H1 (cell line): Measurements from ENCODE around the gene RSPO1. TPM values are rescaled to one million over a fixed set of nuclear protein-coding genes. Genes with fewer than 3 reads are reported as not detected.

Experiments
- CTCF ChIA-PET: fragments of 300-600 bp; sonication (Branson Sonifier 250); formaldehyde crosslinking; loops from one replicate; lab custom pipeline; 2021; ENCODE audit not compliant: partially characterized antibody; lab: Charles Lee
- POLR2A ChIA-PET: fragments of 300-600 bp; sonication (Branson Sonifier 250); formaldehyde crosslinking; loops from one replicate; lab custom pipeline; 2021; ENCODE audit warnings: inconsistent platforms; ENCODE audit not compliant: partially characterized antibody; lab: Charles Lee
- DNase-seq, 2 experiments: peaks; one replicate each; pipeline versions ENCODE4 v3.0.0 to v3.0.0-alpha.2; 2010 to 2022; ENCODE audit warnings: low spot score in 2 of 2, low read depth in 1 of 2, mixed read lengths in 1 of 2
- FAIRE-seq: peaks from 2 replicates; lab custom pipeline; 2011; peaks lifted over from hg19 to GRCh38; lab: Jason Lieb, UNC
- H2AFZ ChIP-seq: 2 replicates; pipeline ENCODE4 v1.8.1; 2012; ENCODE audit warnings: low read length, inconsistent platforms
- H2AK5ac ChIP-seq: 2 replicates; pipeline ENCODE4 v1.6.1; 2013; ENCODE audit warnings: low read depth, low read length
- H2BK120ac ChIP-seq: replicated peaks from 2 replicates; pipeline ENCODE3; 2013; ENCODE audit warnings: low read depth, low read length, inconsistent platforms
- H2BK12ac ChIP-seq: 2 replicates; pipeline ENCODE4 v1.6.1; 2013; ENCODE audit warnings: low read depth, low read length
- H2BK15ac ChIP-seq: 2 replicates; pipeline ENCODE4 v1.6.1; 2013; ENCODE audit warnings: low read length
- H2BK20ac ChIP-seq: 2 replicates; pipeline ENCODE4 v1.6.1; 2013; ENCODE audit warnings: low read length
- H2BK5ac ChIP-seq: 2 replicates; pipeline ENCODE4 v1.6.1; 2013; ENCODE audit warnings: low read depth, low read length
- H3K14ac ChIP-seq: 2 replicates; pipeline ENCODE4 v1.6.1; 2013; ENCODE audit warnings: inconsistent platforms; ENCODE audit not compliant: insufficient read length
- H3K18ac ChIP-seq: 2 replicates; pipeline ENCODE4 v1.6.1; 2013; ENCODE audit warnings: low read length; ENCODE audit errors: extremely low read depth
- H3K23ac ChIP-seq: 2 replicates; pipeline ENCODE4 v1.6.1; 2013; ENCODE audit warnings: inconsistent platforms; ENCODE audit not compliant: insufficient read length
- H3K23me2 ChIP-seq: 2 replicates; pipeline ENCODE4 v1.6.1; 2013; ENCODE audit warnings: low read depth, low read length
- H3K27ac ChIP-seq: 2 replicates; pipeline ENCODE4 v1.6.1; 2011; ENCODE audit warnings: low read depth, low read length, inconsistent platforms
- H3K27me3 ChIP-seq, 4 experiments: replicated peaks in 1 of 4; 1 replicate in 1 of 4; 2 replicates in 3 of 4; pipeline versions ENCODE4 v1.6.1 to v1.8.1; 2011 to 2013; ENCODE audit warnings: low read length in 3 of 4, mild to moderate bottlenecking in 3 of 4, inconsistent platforms in 2 of 4, mixed read lengths in 2 of 4, moderate library complexity in 1 of 4; ENCODE audit not compliant: control insufficient read depth in 3 of 4, insufficient read depth in 3 of 4; ENCODE audit errors: extremely low read depth in 1 of 4
- H3K36me3 ChIP-seq, 4 experiments: 2 replicates each; pipeline versions ENCODE4 v1.6.1 to v1.8.1; 2011 to 2013; ENCODE audit warnings: mild to moderate bottlenecking in 4 of 4, low read length in 3 of 4, moderate library complexity in 2 of 4, control low read depth in 1 of 4, inconsistent platforms in 1 of 4; ENCODE audit not compliant: insufficient read depth in 4 of 4, control insufficient read depth in 2 of 4
- H3K4ac ChIP-seq: replicated peaks from 2 replicates; pipeline ENCODE3; 2013; ENCODE audit warnings: low read length, low read depth, mixed read lengths, inconsistent platforms; ENCODE audit not compliant: insufficient read length
- H3K4me1 ChIP-seq, 4 experiments: replicated peaks in 1 of 4; 1 replicate in 1 of 4; 2 replicates in 3 of 4; pipeline versions ENCODE4 v1.6.1 to v1.8.1; 2011 to 2013; ENCODE audit warnings: low read length in 3 of 4, inconsistent platforms in 2 of 4, mixed read lengths in 1 of 4; ENCODE audit not compliant: insufficient read depth in 4 of 4, control insufficient read depth in 3 of 4
- H3K4me2 ChIP-seq, 2 experiments: 2 replicates each; pipeline versions ENCODE4 v1.6.1 to v1.8.1; 2011 to 2013; ENCODE audit warnings: low read depth in 2 of 2, low read length in 2 of 2, control low read depth in 1 of 2, inconsistent platforms in 1 of 2, mild to moderate bottlenecking in 1 of 2; ENCODE audit not compliant: insufficient read depth in 1 of 2
- H3K4me3 ChIP-seq, 4 experiments: fragments of 200-600, 300-600 bp in 1 of 4; sonication (generic), shearing (Covaris generic), sonication (Bioruptor Twin) in 1 of 4; 2 replicates each; pipeline versions ENCODE4 v1.5.1 to v1.8.1; 2011 to 2016; ENCODE audit warnings: low read length in 4 of 4, low read depth in 3 of 4, control low read depth in 2 of 4, inconsistent platforms in 2 of 4, mild to moderate bottlenecking in 2 of 4, mixed read lengths in 1 of 4, moderate library complexity in 1 of 4; ENCODE audit not compliant: insufficient read depth in 2 of 4; ENCODE audit errors: extremely low read depth in 1 of 4
- H3K56ac ChIP-seq: replicated peaks from 2 replicates; pipeline ENCODE3; 2013; ENCODE audit warnings: low read depth, mild to moderate bottlenecking, mixed read lengths, low read length, inconsistent platforms; ENCODE audit not compliant: insufficient read length
- H3K79me1 ChIP-seq: 2 replicates; pipeline ENCODE4 v1.6.1; 2013; ENCODE audit warnings: low read depth, low read length, control low read depth
- H3K79me2 ChIP-seq, 2 experiments: 2 replicates each; pipeline versions ENCODE4 v1.6.1 to v1.8.1; 2012 to 2013; ENCODE audit warnings: low read length in 2 of 2, mild to moderate bottlenecking in 2 of 2, inconsistent platforms in 1 of 2; ENCODE audit not compliant: insufficient read depth in 2 of 2, control insufficient read depth in 1 of 2
- H3K9ac ChIP-seq, 4 experiments: replicated peaks in 1 of 4; 1 replicate in 1 of 4; 2 replicates in 3 of 4; pipeline versions ENCODE4 v1.6.1 to v1.8.1; 2011 to 2013; ENCODE audit warnings: low read depth in 3 of 4, low read length in 3 of 4, control low read depth in 2 of 4, mild to moderate bottlenecking in 2 of 4, moderate library complexity in 2 of 4, inconsistent platforms in 1 of 4; ENCODE audit errors: extremely low read depth in 1 of 4
- H3K9me3 ChIP-seq, 2 experiments: 2 replicates each; pipeline versions ENCODE4 v1.6.1 to v1.8.1; 2012 to 2013; ENCODE audit warnings: mild to moderate bottlenecking in 2 of 2, moderate library complexity in 2 of 2, control low read depth in 1 of 2, inconsistent platforms in 1 of 2, low read depth in 1 of 2, low read length in 1 of 2, mixed read lengths in 1 of 2; ENCODE audit not compliant: insufficient read depth in 2 of 2
- H4K20me1 ChIP-seq, 2 experiments: replicated peaks in 1 of 2; 2 replicates each; pipeline versions ENCODE3 to v1.8.1; 2011 to 2013; ENCODE audit warnings: inconsistent platforms in 2 of 2, low read length in 2 of 2, mild to moderate bottlenecking in 1 of 2; ENCODE audit not compliant: insufficient read depth in 2 of 2, control insufficient read depth in 1 of 2
- H4K5ac ChIP-seq: 2 replicates; pipeline ENCODE4 v1.6.1; 2013; ENCODE audit warnings: low read length, low read depth, mixed read lengths, inconsistent platforms; ENCODE audit not compliant: insufficient read length
- H4K8ac ChIP-seq: 2 replicates; pipeline ENCODE4 v1.8.0; 2013; ENCODE audit warnings: mild to moderate bottlenecking, moderate library complexity, low read length, inconsistent platforms; ENCODE audit not compliant: insufficient read depth; ENCODE audit errors: extremely low read depth
- H4K91ac ChIP-seq: replicated peaks from 2 replicates; pipeline ENCODE3; 2013; ENCODE audit warnings: low read length, mixed read lengths, inconsistent platforms; ENCODE audit not compliant: insufficient read length
- CREB1 ChIP-seq: IDR thresholded peaks from 2 replicates; pipeline ENCODE4 v1.6.1; 2012; ENCODE audit warnings: inconsistent platforms
- EZH2 ChIP-seq: fragments of 200-600 bp; sonication (generic); IDR thresholded peaks from 2 replicates; pipeline ENCODE4 v1.7.1; 2012; ENCODE audit warnings: low read depth, mild to moderate bottlenecking, moderate library complexity, low read length, inconsistent platforms; ENCODE audit not compliant: severe bottlenecking
- HDAC2 ChIP-seq, 2 experiments: fragments of 300-600 bp in 1 of 2; sonication (generic) in 1 of 2; IDR thresholded peaks; 2 replicates each; pipeline ENCODE4 v1.6.1; 2011 to 2012; ENCODE audit warnings: low read depth in 2 of 2, low read length in 2 of 2, mild to moderate bottlenecking in 2 of 2, moderate library complexity in 2 of 2, borderline replicate concordance in 1 of 2, inconsistent platforms in 1 of 2
- KDM1A ChIP-seq: fragments of 200-600, 300-600 bp; sonication (generic); IDR thresholded peaks from 2 replicates; pipeline ENCODE4 v1.7.1; 2016; ENCODE audit warnings: mild to moderate bottlenecking, low read length, borderline replicate concordance
- RAD21 ChIP-seq, 2 experiments: IDR thresholded peaks in 1 of 2; conservative IDR thresholded peaks in 1 of 2; 2 replicates each; pipeline ENCODE4 v1.6.1; 2011; ENCODE audit warnings: low read depth in 2 of 2, low read length in 2 of 2, improper control_type of control experiment in 1 of 2, inconsistent platforms in 1 of 2, mild to moderate bottlenecking in 1 of 2, moderate library complexity in 1 of 2
- RBBP5 ChIP-seq: IDR thresholded peaks from 2 replicates; pipeline ENCODE4 v1.7.1; 2012; ENCODE audit warnings: low read depth, mild to moderate bottlenecking, inconsistent platforms, low read length, moderate library complexity, borderline replicate concordance
- SRF ChIP-seq: IDR thresholded peaks from 2 replicates; pipeline ENCODE4 v1.6.1; 2011; ENCODE audit warnings: mild to moderate bottlenecking, low read depth, low read length, moderate library complexity
- WGBS, 2 experiments: shearing (Covaris generic) in 1 of 2; methylation state at CpG; one replicate each; pipeline versions ENCODE4 v1.1.6 to v1.1.7; 2013 to 2015; ENCODE audit warnings: low lambda C conversion rate in 2 of 2, mixed read lengths in 2 of 2, inconsistent platforms in 1 of 2, low coverage in 1 of 2, missing lambda C conversion rate in 1 of 2; ENCODE audit not compliant: insufficient replicate concordance in 2 of 2, insufficient coverage in 1 of 2, insufficient read length in 1 of 2; ENCODE audit errors: extremely low coverage in 1 of 2, missing lambda C conversion rate in 1 of 2; 5-methylcytosine and 5-hydroxymethylcytosine counted together
- polyA plus RNA-seq, 7 experiments: library from polyadenylated mRNA; depleted of rRNA in 3 of 7; stranded (reverse) in 5 of 7; unstranded in 2 of 7; fragments of >200 nt in 5 of 7; fragments of 200-250 nt in 2 of 7; gene quantifications; 1 replicate in 5 of 7; 2 replicates in 1 of 7; 4 replicates in 1 of 7; pipeline versions ENCODE4 v1.2.1 to v1.2.3, GENCODE V29; 2011 to 2013; ENCODE audit warnings: missing spikeins in 2 of 7, mixed read lengths in 2 of 7
- total RNA-seq: library from RNA; stranded (reverse); fragmentation: NEBNext Ultra II Directional; extraction: Animal tissue kit (Norgen Biotek cat#: 25700); gene quantifications from 2 replicates; pipeline ENCODE4 v1.2.1, GENCODE V29; 2021

The RSPO1 gene
- total and polyA plus RNA-seq, 2 of the 8 experiments (the other 6 are each of a cell fraction or from before 2014, with no cell fraction given) = 0.39 TPM; not detected in 1

DNA sequence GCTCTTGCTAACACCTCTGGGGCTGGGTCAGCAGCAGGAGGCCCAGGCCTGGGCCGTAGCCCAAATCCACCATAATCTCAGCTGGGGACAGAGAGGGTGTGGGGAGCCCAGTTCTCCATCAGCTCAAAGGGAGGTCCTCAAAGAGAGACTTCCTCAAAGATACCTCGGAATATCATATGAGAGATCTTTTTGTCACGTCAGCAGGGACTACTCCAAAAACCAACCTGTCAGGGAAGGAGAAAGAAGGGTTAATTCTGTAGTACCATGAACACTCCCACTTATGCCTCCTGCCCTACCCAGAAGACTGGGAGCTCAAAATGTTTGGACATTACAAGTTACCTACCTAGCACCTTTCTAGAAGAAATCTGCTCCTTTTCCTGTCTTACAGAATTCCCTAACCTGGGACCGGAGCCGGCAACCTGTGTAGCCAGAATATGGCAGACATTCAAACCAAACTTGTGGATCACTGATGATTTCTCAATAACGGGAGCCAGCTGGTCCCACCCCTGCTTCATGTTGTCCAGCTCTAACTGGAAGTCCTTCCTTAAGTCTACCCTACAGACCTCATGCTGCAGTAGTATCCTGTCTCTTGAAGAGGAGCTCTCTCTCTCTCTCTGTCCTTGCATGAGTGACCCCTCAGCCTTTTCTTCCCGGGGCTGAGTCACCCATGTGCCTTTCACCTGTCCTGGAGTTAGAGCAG is 4.8 kb downstream of the RSPO1 start:
- POLR2A ChIA-PET = no interaction called here
- no peaks in the 10 kb centered on the region for H3K9me3 ChIP-seq
- H4K5ac ChIP-seq = no peak overlapping the region
- no peak overlapping the region for H4K91ac ChIP-seq
- H2AFZ ChIP-seq = no peak overlapping the region
- peak; percentile 97 for TF ChIP-seq KDM1A
- no peak for TF ChIP-seq CREB1
- no peak for TF ChIP-seq RBBP5
- TF ChIP-seq EZH2 = peak; percentile 27
- TF ChIP-seq RAD21 (IDR thresholded peaks at IDR 0.05 in 1 of 2, conservative IDR thresholded peaks at IDR 0.05 in 1 of 2; ENCODE audit: low read depth in 2 of 2, low read length in 2 of 2) = no peak
- no peak for TF ChIP-seq SRF
- TF ChIP-seq HDAC2 (IDR thresholded peaks at IDR 0.05; ENCODE audit: borderline replicate concordance in 1 of 2, low read depth in 2 of 2, low read length in 2 of 2) = peak in 1 of 2 experiments; percentile 33; a peak in 1 of 4 replicates
- TF ChIP-seq, all 59 proteins: peak for 3
- CTCF ChIA-PET = interaction anchor here (0.6 to 5.2 kb wide), 5 partner anchors 13 to 136 kb away, joined by 3 to 36 read pairs (median 3); no protein-coding TSS in a partner anchor
- H3K79me1 ChIP-seq = no peaks in the 10 kb centered on the region
- peaks cover 50 to 88% (median 72%) of the 10 kb centered on the region in 4 experiments for H3K27me3 ChIP-seq
- no peak overlapping the region for H3K27ac ChIP-seq
- H3K4ac ChIP-seq = no peak overlapping the region
- no peak overlapping the region for H3K23ac ChIP-seq
- H3K56ac ChIP-seq = no peak overlapping the region
- 0 out of 4 replicates have a peak overlapping the region, but pooled peaks have one; percentile 4 to 11 for H3K4me2 ChIP-seq
- H2BK120ac ChIP-seq = no peak overlapping the region
- peaks cover 0 to 15% (median 7%) of the 10 kb centered on the region in 4 experiments; a peak in 6 of 7 replicates for H3K4me1 ChIP-seq
- H3K36me3 ChIP-seq = no peaks in the 10 kb centered on the region
- no peak overlapping the region for H2BK12ac ChIP-seq
- DNase-seq (no peak), FAIRE-seq (no peak)
- H3K9ac ChIP-seq = no peak overlapping the region
- H3K79me2 ChIP-seq = no peaks in the 10 kb centered on the region
- no peak overlapping the region for H2BK15ac ChIP-seq
- H4K8ac ChIP-seq = peak overlapping the region; percentile 23; the same call in 1 of the 2 replicates
- WGBS, 2 experiments = 79% methylated on average over 6 of the region's 7 CpGs; no CpG with 5 or more reads in 1 of the 2 experiments
- H2AK5ac ChIP-seq = no peak overlapping the region
- H4K20me1 ChIP-seq = peaks cover 6% of the 10 kb centered on the region in 2 experiments
- no peak overlapping the region for H3K14ac ChIP-seq
- no peak overlapping the region for H3K4me3 ChIP-seq
- H2BK5ac ChIP-seq = no peak overlapping the region
- H3K18ac ChIP-seq = no peak overlapping the region
- no peak overlapping the region for H2BK20ac ChIP-seq
- peaks cover 2% of the 10 kb centered on the region; the same call in 1 of the 2 replicates for H3K23me2 ChIP-seq
